T-helper 1 cell treated with Interleukin-12 subunit alpha and Interleukin-12 subunit beta and Interleukin-4 antibody, amounts not matched to agents 30 ng/mL and 1 ng/mL, for 36 hours (primary cell): ENCODE results near the gene LSS. TPM values are rescaled to one million over a fixed set of nuclear protein-coding genes. Genes with fewer than 3 reads are reported as not detected.

Experiments used
- intact Hi-C: fragments of 100-400 bp; cut with micrococcal nuclease; formaldehyde crosslinking; loops from one replicate; pipeline ENCODE4 v1.15.1; 2024
- total RNA-seq: library from RNA; stranded (reverse); gene quantifications from 2 replicates; pipeline ENCODE4 v1.2.3, GENCODE V29; 2022

LSS gene
- total RNA-seq: 48.5 TPM in 2 replicates

GRCh38 chr21:46228345-46229051 lies at the start of gene LSS:
TSS of gene LSS (minus strand) at chr21:46228774. CDS start at chr21:46228745, 29 bp downstream.
- intact Hi-C loops: loop anchor here (1.0 to 5.0 kb wide), 10 partner anchors 25 to 636 kb away; partner anchors contain the start of genes COL6A1, DIP2A, PCBP3 and PCNT

GRCh38 chr21:46274797-46275390 lies 46.3 kb upstream of the LSS start:
- intact Hi-C loops: no loop called here

GRCh38 chr21:46273341-46273740 lies 44.8 kb upstream of the LSS start:
- intact Hi-C loops: no loop called here

GRCh38 chr21:46269466-46269865 lies 40.9 kb upstream of the LSS start:
- intact Hi-C loops: no loop called here

- intact Hi-C loops: no loop called here
Observed at GRCh38 chr21:46268371-46268770, 39.8 kb upstream of the LSS start.

GRCh38 chr21:46266946-46267345 lies 38.4 kb upstream of the LSS start:
- intact Hi-C loops: no loop called here

GRCh38 chr21:46265736-46266525 lies 37.4 kb upstream of the LSS start:
- intact Hi-C loops: no loop called here

GRCh38 chr21:46264690-46265144 lies 36.1 kb upstream of the LSS start:
- intact Hi-C loops: no loop called here

GRCh38 chr21:46264046-46264689 lies 35.6 kb upstream of the LSS start:
- intact Hi-C loops: no loop called here

GRCh38 chr21:46256501-46256994 lies 28.0 kb upstream of the LSS start:
- intact Hi-C loops: no loop called here

GRCh38 chr21:46255758-46256337 lies 27.3 kb upstream of the LSS start:
- intact Hi-C loops: no loop called here

- intact Hi-C loops: no loop called here
Observed at GRCh38 chr21:46255166-46255565, 26.6 kb upstream of the LSS start.

- intact Hi-C loops: no loop called here
Observed at GRCh38 chr21:46254208-46254975, 25.8 kb upstream of the LSS start.

GRCh38 chr21:46253610-46254124 lies 25.1 kb upstream of the LSS start:
- intact Hi-C loops: loop anchor here (1.0 to 2.0 kb wide), 4 partner anchors 24 to 111 kb away; partner anchors contain the start of genes MCM3AP and PCNT

GRCh38 chr21:46252840-46253239 lies 24.3 kb upstream of the LSS start:
- intact Hi-C loops: loop anchor here (1.0 to 2.0 kb wide), 4 partner anchors 24 to 110 kb away; partner anchors contain the start of genes MCM3AP and PCNT

GRCh38 chr21:46250146-46250725 lies 21.7 kb upstream of the LSS start:
- intact Hi-C loops: no loop called here

GRCh38 chr21:46248827-46249226 lies 20.3 kb upstream of the LSS start:
- intact Hi-C loops: no loop called here

- intact Hi-C loops: no loop called here
Observed at GRCh38 chr21:46248422-46248782, 19.8 kb upstream of the LSS start.

GRCh38 chr21:46247699-46248421 lies 19.3 kb upstream of the LSS start:
- intact Hi-C loops: no loop called here
